Ovary (tissue), 3 donors: ENCODE results near the gene RANBP9.

ENCODE experiments used
- CTCF ChIP-seq, 3 donors: fragments of 450-650 bp in 2 of 3; fragments of 200-600 bp in 1 of 3; IDR thresholded peaks; one replicate each; pipeline versions ENCODE4 v1.5.1 to v1.8.0; 2016 to 2022; ENCODE audit warnings: antibody characterized with exemption in 3 of 3, mild to moderate bottlenecking in 1 of 3
- EP300 ChIP-seq: sonication (generic); formaldehyde crosslinking; IDR thresholded peaks from one replicate; pipeline ENCODE4 v1.6.1; 2017; ENCODE audit warnings: antibody characterized with exemption
- POLR2A ChIP-seq: fragments of 450-650 bp; IDR thresholded peaks from one replicate; pipeline ENCODE4 v1.6.1; 2017; ENCODE audit warnings: antibody characterized with exemption, mild to moderate bottlenecking, moderate library complexity
- donor health status: DM: no; HTN: no; CAD: no.

DNA sequence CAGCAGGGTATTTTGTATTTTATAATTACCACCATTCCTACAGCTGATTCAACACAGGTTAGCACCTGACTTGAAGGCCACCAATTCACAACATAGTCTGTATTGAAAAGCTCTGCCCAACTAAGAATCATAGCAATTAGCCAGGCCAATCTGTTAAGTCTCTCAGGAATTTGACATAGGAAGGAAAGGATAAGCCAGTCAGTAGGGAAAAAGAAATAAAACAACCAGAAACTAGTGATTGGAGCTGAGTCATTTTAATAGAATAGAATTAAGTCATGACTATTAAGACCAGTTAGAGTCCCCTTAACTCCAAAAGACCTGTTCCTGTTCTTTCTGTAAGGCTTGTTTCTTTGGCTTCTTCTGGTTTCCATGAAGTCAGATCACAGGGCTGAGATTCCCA lies 8.1 kb downstream of the RANBP9 start:
- TF ChIP-seq CTCF (IDR thresholded peaks at IDR 0.05) (no peak), EP300 (no peak), POLR2A (no peak)
